Dermis microvascular lymphatic vessel endothelial cell (primary cell): ENCODE measurements around the gene OR2AG2. TPM values are rescaled to one million over a fixed set of nuclear protein-coding genes. Genes with fewer than 3 reads are reported as not detected.
A peak's percentile ranks its signal among the peaks of the same experiment; 100 is the strongest.
"Not testable (repeated sequence)": the region's sequence is repeated elsewhere in the genome, so short reads cannot be mapped to it uniquely, and the experiment has no call there.

Experiments used
- DNase-seq, 2 donors: peaks; one replicate each; pipeline versions ENCODE4 v3.0.0 to v3.0.0-alpha.2; 2010; ENCODE audit warnings: low read depth in 2 of 2
- total RNA-seq: library from RNA; depleted of rRNA; stranded (reverse); fragments of >200 nt; gene quantifications from 2 replicates; pipeline ENCODE4 v1.2.1, GENCODE V29; 2014

Gene OR2AG2
- under 0.01 TPM in 2 replicates for total RNA-seq

DNA sequence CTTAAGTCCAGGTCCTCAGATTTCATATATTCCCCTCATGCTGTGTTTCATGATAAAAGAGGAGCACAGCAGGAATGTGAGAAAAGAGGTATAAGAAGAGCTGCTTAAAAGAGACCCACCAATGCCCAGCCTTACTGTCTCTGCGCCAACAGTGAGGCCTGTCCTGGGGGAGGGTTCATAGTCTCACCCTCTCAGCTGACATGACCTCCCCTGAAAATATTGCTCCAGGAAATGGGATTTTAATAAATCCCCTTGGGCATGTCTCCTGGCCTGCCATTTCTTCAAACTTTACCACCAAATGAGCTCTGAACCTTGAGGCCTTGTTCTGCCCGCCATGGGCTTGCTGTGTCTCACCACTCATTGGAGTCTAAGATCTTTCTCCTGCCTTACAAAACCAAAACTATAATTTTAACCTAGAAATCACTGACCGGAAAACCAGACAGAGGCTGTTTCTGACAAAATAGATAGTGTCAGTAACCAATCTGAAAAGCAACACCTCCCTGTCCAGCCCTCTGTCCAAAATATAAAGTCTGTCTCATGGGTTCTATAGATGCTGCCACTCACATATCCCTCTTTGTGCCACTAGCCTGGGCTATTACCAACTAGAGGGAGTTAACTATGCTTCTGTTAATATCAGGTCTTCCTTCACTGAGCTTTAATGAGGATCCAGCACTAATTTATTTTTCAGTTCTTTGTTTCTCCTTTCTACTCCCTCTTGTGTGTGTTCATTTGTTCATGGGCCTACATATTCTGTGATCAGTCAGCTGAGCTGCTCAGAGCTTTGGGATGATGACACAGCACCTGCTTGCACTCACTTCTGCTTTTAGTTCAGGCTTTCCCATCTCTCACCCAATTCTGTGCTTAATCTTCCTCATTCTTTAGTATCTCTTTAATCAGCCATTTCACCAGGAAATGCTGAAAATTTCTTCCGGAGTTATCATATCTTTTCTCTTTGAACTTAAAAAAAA, at the start of gene OR2AG2:
OR2AG2 (minus strand) TSS at position 51 of the 968 bp plus-strand sequence. CDS start 3,019 bp downstream, outside the sequence.
- DNase-seq, result no peak

- DNase-seq, result no peak
Observed at GRCh38 chr11:6818967-6819366, 47.2 kb upstream of the OR2AG2 start.

GRCh38 chr11:6817694-6818093, 45.9 kb upstream of the OR2AG2 start:
- no peak for DNase-seq

GRCh38 chr11:6813656-6814055, 41.9 kb upstream of the OR2AG2 start:
- DNase-seq, result no peak

- DNase-seq, result peak; percentile 15 to 48
Observed at GRCh38 chr11:6812390-6813005, 40.7 kb upstream of the OR2AG2 start.

DNA sequence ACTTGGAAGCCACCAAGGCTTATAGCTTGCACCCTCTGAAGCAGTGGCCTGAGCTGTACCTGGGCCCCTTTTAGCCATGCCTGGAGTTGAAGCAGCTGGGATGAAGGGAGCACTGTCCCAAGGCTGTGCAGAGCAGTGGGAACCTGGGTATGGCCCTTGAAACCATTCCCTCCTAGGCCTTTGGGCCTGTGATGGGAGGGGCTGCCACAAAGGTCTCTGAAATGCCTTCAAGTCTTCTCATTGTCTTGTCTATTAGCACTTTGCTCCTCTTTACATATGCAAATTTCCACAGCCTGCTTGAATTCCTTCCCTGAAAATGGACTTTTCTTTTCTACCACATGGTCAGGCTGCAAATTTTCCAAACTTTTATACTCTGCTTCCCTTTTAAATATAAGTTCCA, 29.3 kb upstream of the OR2AG2 start:
- not testable (repeated sequence) for DNase-seq

GRCh38 chr11:6799402-6799801, 27.6 kb upstream of the OR2AG2 start, which contains the start of gene OR6A2:
TSS of gene OR6A2 (minus strand) at chr11:6799689. CDS start at chr11:6795708, 3,981 bp downstream.
- no peak for DNase-seq

DNA sequence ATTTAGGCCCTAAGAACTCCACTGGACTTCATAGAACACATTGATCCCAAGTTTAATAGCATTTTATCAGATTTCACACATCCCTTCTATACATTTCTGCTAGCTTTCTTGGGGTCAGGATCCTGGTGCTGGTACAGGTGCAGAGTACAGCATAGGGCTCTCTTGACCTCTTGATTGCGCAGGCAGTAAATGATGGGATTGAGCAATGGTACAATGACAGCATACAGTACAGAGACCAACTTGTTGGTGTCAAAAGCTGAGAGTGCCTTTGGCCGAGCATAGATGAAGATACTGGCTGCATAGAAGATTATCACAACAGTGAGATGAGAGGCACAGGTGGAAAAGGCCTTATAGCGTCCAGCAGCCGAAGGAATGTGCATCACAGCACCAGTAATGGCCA, 22.9 kb upstream of the OR2AG2 start:
- no peak for DNase-seq

DNA sequence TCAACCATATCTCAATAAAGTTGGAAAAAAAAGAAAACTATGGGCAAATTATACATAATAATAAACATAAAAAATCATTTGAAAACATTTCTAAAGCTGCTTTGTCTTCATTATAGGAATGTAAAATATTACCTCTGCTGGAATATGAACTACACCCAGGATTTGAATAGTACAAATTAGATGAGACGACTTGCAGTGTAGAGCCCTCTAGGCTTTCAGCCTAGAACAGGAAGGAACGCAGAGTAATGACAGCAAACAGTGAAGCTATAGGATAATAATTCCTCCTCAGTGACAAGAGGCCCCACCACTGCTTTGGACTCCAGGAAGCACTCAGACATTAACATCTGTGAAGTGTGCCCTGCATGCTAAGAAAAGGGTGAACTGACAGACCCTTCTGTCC, 18.8 kb upstream of the OR2AG2 start:
- no peak for DNase-seq

GRCh38 chr11:6782720-6783119, 10.9 kb upstream of the OR2AG2 start, which contains the start of gene OR2AG1:
TSS of gene OR2AG1 (plus strand) at chr11:6783020. CDS start at chr11:6785038, 2,018 bp downstream.
- no peak for DNase-seq

DNA sequence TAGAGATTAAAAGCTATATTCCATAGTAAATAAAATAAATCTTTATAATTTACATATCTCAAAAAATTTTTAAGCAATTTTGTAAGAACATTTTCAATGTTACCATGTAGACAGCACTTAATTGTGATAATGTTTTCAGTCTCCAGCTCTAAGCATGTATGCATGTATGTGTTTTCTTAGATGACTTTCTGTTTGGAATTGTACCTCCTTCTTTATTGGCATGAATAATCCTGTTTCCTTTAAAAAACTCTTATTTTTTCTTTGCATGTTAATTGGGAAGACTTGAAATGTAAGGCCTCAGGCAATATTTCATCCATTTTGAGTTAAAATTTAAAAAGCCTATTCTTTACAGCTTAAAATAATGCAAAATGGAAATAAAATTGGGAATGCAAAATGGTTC, 9.1 kb upstream of the OR2AG2 start:
- DNase-seq, result no peak

- DNase-seq, result no peak
Observed at GRCh38 chr11:6778518-6778917, 6.7 kb upstream of the OR2AG2 start.

- DNase-seq, result peak; percentile 70 to 76
Observed at GRCh38 chr11:6757373-6757967, 14.3 kb downstream of the OR2AG2 start.

- DNase-seq, result no peak
Observed at GRCh38 chr11:6755953-6756347, 15.8 kb downstream of the OR2AG2 start.

- peak; percentile 10 to 36 for DNase-seq
Observed at GRCh38 chr11:6755303-6755952, 16.3 kb downstream of the OR2AG2 start.

DNA sequence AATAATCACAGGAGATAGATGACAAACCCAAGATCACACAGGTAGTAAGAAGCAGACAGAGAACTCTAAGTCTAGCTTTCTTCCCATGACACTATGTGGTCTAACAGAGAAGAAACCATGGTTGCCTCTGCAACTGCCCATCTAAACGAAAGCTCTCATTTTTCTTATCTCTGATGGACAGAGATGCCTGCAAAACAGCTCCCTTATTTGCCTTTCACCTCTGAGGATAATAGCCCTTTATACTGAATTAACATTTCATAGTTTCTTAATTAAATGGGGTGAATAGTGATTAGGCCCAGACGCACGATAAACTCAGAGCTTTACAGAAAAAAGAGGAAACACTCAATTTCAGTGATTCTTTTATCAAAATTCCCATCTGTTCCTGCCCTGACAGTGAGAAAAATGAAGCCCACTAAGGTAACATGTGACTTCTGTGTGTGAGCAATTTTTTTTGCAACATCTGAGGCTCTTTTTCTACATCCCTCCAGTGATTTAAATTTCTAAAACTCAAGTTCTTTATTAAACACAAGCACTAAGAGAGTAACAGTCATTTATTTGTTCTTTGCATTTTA, 24.6 kb downstream of the OR2AG2 start:
- DNase-seq, result no peak

DNA sequence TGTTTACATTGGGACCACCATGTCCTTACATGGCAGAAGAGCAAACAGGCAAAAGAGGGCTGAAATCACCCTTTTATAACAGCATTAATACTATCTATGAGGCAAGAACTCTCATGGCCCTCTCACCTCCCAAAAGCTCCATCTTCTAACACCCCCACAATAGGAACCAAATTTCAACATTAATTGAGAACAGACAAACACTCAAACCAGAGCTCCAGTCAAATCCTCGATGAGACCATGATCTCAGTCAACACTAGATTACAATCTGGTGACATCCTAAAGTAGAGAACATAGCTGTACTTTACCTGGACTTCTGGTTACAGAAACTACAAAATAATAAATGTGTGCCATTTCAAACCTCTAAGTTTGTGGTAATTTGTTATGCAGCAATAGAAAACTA, 25.1 kb downstream of the OR2AG2 start:
- DNase-seq, result no peak

- peak; percentile 14 to 65 for DNase-seq
Observed at GRCh38 chr11:6746086-6746618, 25.6 kb downstream of the OR2AG2 start.

DNA sequence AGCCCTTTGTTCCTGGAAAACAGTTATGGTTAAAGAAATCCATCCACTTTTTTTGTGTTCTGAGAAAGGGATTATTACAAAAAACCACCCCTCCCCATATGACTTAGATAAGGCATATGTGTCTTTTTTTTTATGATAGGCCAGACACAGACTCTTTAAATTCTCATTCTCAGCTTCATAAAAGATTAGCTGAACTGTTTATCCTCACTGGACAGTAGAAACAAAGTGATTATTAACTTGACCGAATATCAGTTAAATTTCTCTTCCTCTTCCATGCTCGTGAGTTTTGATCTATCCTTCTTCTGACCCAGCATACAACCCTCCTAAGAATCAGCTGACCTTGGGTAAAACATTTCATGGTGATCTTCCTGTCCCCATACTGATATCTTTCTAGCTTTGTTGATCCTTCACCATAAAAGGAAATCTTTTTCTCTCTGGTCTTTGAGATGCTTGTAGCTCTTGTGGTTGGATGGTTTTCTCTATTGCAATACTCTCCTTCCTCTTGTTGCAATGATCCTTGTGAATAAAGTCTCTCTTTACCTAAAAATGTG, 26.2 kb downstream of the OR2AG2 start:
- no peak for DNase-seq

DNA sequence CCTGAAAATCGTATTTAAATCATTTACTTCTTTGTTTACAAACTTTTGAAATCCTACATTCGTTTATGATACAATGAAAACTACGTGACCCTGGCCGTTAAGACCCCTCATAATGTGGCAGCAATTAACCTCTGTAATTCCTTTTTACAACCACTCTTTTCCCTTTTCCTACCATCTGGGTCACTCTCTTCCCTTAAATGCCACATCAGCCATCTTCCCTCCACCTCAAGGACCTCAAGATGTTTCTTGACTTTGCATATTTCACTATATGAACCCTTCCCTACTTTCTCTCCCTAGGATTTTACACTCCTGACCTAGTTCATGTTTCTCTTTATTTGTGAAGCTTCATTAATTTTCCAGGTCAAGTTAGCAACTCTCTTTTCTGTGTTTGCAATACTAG, 26.8 kb downstream of the OR2AG2 start:
- no peak for DNase-seq

- DNase-seq, result no peak
Observed at GRCh38 chr11:6742260-6742659, 29.5 kb downstream of the OR2AG2 start.
